Astrocyte of the hippocampus (primary cell): ENCODE results near the gene NME9.

Source experiments
- DNase-seq: peaks from one replicate; pipeline ENCODE4 v3.0.0; 2011; ENCODE audit warnings: low read depth, low spot score

The NME9 gene

GRCh38 chr3:138362538-138362937 is 32.9 kb upstream of the NME9 start:
- no peak for DNase-seq

GRCh38 chr3:138361561-138361971 is 31.9 kb upstream of the NME9 start:
- no peak for DNase-seq

GRCh38 chr3:138360869-138361525 is 31.3 kb upstream of the NME9 start:
- no peak for DNase-seq

- no peak for DNase-seq
Measured at GRCh38 chr3:138359919-138360868, 30.5 kb upstream of the NME9 start.

GRCh38 chr3:138359148-138359918 is 29.7 kb upstream of the NME9 start:
- no peak for DNase-seq

GRCh38 chr3:138356730-138357405 is 27.2 kb upstream of the NME9 start:
- DNase-seq: no peak

GRCh38 chr3:138355071-138355470 is 25.4 kb upstream of the NME9 start:
- DNase-seq: no peak

GRCh38 chr3:138354376-138354775 is 24.7 kb upstream of the NME9 start:
- no peak for DNase-seq

GRCh38 chr3:138351916-138352550 is 22.4 kb upstream of the NME9 start:
- no peak for DNase-seq

GRCh38 chr3:138351151-138351550 is 21.5 kb upstream of the NME9 start:
- no peak for DNase-seq

GRCh38 chr3:138349926-138350665 is 20.4 kb upstream of the NME9 start:
- no peak for DNase-seq

GRCh38 chr3:138348754-138349739 is 19.4 kb upstream of the NME9 start:
- peak; percentile 47 for DNase-seq

GRCh38 chr3:138347960-138348753 is 18.5 kb upstream of the NME9 start, which contains the start of gene MRAS:
Gene MRAS (plus strand): TSS chr3:138348579. CDS start chr3:138372884, 24,305 bp downstream.
- DNase-seq: peak; percentile 93

- DNase-seq: no peak
Measured at GRCh38 chr3:138344754-138345153, 15.1 kb upstream of the NME9 start.

GRCh38 chr3:138340511-138340910 is 10.9 kb upstream of the NME9 start:
- DNase-seq: no peak

- DNase-seq: no peak
Measured at GRCh38 chr3:138338811-138339210, 9.2 kb upstream of the NME9 start.

- DNase-seq: no peak
Measured at GRCh38 chr3:138338244-138338643, 8.6 kb upstream of the NME9 start.

GRCh38 chr3:138336454-138336999 is 6.9 kb upstream of the NME9 start:
- DNase-seq: no peak
